OCI-LY3 (cell line): Measurements from ENCODE around the gene CFAP410.

Source experiments
- H2AFZ ChIP-seq: fragments of 200-600, 300-600 bp; shearing (Covaris generic); 2 replicates; pipeline ENCODE4 v1.6.0; 2014; ENCODE audit warnings: antibody characterized with exemption, low read depth, low read length
- H3K27ac ChIP-seq: fragments of 200-600, 300-600 bp; sonication (generic); 2 replicates; pipeline ENCODE4 v1.5.1; 2014; ENCODE audit warnings: mild to moderate bottlenecking, low read length, moderate library complexity, mixed read lengths
- H3K27me3 ChIP-seq: fragments of 200-600, 300-600 bp; sonication (generic); 2 replicates; pipeline ENCODE4 v1.6.1; 2014; ENCODE audit warnings: low read depth, low read length, mixed read lengths
- H3K36me3 ChIP-seq: fragments of 200-600, 300-600 bp; sonication (generic); replicated peaks from 2 replicates; pipeline ENCODE3; 2014; ENCODE audit warnings: low read depth, low read length, mixed read lengths
- H3K4me1 ChIP-seq: fragments of 300-600, 200-600 bp; sonication (generic); 2 replicates; pipeline ENCODE4 v1.6.1; 2014; ENCODE audit warnings: low read length, mixed read lengths
- H3K4me2 ChIP-seq: fragments of 200-600, 300-600 bp; sonication (generic); 2 replicates; pipeline ENCODE4 v1.6.1; 2014; ENCODE audit warnings: low read length, mixed read lengths
- H3K4me3 ChIP-seq: fragments of 300-600, 200-600 bp; sonication (generic); 2 replicates; pipeline ENCODE4 v1.5.1; 2014; ENCODE audit warnings: antibody characterized with exemption, mild to moderate bottlenecking, low read length, moderate library complexity
- H3K79me2 ChIP-seq: fragments of 300-600, 200-600 bp; shearing (Covaris generic); 2 replicates; pipeline ENCODE4 v1.6.1; 2014; ENCODE audit warnings: mild to moderate bottlenecking, low read length, mixed read lengths
- H3K9ac ChIP-seq: fragments of 300-600, 200-600 bp; shearing (Covaris generic); 2 replicates; pipeline ENCODE4 v1.6.0; 2014; ENCODE audit warnings: mild to moderate bottlenecking, low read length, moderate library complexity
- H3K9me3 ChIP-seq: fragments of 200-600, 300-600 bp; shearing (Covaris generic); 2 replicates; pipeline ENCODE4 v1.6.1; 2014; ENCODE audit warnings: low read length, mixed read lengths; ENCODE audit not compliant: insufficient read depth
- H4K20me1 ChIP-seq: fragments of 200-600, 300-600 bp; sonication (generic); 2 replicates; pipeline ENCODE4 v1.6.1; 2016; ENCODE audit warnings: low read length, mixed read lengths; ENCODE audit not compliant: insufficient read depth
- EZH2phosphoT487 ChIP-seq: fragments of 200-600 bp; shearing (Covaris generic); IDR thresholded peaks from 2 replicates; pipeline ENCODE4 v1.6.1; 2018; ENCODE audit warnings: antibody characterized with exemption, mixed run types, low read depth
- TF ChIP-seq, protein P1 (sequence below): fragments of 200-600, 300-600 bp; sonication (generic); IDR thresholded peaks from 2 replicates; pipeline ENCODE4 v1.5.1; 2014; ENCODE audit warnings: antibody characterized with exemption, low read length, low read depth

Gene CFAP410

DNA sequence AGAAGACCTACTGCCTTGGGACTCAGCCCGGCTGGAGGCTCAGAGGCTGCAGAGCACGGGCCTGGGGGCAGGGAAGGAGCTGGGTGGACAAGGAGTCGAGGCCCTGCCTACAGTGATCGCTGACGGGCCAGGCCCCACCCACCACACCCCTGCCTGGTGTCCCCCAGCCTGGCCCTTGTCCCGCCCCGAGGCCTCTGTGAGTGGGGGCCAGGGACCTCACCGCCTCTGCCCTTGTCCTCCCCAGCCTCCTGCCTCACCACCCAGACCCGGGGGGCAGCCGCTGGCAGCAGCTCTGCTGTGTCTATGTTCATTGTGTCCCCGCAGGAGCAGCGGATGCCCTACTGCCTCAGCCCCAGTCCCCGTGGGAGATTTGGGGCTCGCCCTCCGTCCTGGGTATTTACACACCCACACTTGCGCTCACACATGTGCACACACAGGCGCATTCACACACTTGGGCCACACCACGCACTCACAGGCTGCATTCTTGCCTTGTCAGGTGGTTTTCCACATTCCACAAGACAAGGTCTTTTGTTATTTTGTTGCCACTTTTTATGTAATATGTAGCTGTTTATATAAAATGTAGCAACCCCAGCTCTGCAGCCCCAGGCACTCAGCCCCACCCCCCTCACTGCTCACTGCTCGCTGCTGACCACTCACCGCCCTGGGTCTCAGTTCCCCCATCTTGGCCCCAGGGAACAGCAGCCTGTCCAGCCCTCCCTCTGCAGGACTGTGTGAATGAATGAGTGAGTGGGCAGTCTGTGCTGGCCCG lies 32.1 kb downstream of the CFAP410 start:
- Histone ChIP-seq H3K36me3 (peaks cover 17% of the 10 kb centered on the region), H3K27ac (no peak overlapping the region), H3K27me3 (no peaks in the 10 kb centered on the region), H4K20me1 (peaks cover 39% of the 10 kb centered on the region), H3K4me1 (peaks cover 2% of the 10 kb centered on the region), H3K4me3 (no peak overlapping the region), H3K79me2 (peaks cover 24% of the 10 kb centered on the region), H3K9me3 (no peaks in the 10 kb centered on the region), H3K4me2 (no peak overlapping the region), H3K9ac (no peak overlapping the region), H2AFZ (no peak overlapping the region)
- TF ChIP-seq EZH2phosphoT487 = no peak
- TF ChIP-seq, protein P1, sequence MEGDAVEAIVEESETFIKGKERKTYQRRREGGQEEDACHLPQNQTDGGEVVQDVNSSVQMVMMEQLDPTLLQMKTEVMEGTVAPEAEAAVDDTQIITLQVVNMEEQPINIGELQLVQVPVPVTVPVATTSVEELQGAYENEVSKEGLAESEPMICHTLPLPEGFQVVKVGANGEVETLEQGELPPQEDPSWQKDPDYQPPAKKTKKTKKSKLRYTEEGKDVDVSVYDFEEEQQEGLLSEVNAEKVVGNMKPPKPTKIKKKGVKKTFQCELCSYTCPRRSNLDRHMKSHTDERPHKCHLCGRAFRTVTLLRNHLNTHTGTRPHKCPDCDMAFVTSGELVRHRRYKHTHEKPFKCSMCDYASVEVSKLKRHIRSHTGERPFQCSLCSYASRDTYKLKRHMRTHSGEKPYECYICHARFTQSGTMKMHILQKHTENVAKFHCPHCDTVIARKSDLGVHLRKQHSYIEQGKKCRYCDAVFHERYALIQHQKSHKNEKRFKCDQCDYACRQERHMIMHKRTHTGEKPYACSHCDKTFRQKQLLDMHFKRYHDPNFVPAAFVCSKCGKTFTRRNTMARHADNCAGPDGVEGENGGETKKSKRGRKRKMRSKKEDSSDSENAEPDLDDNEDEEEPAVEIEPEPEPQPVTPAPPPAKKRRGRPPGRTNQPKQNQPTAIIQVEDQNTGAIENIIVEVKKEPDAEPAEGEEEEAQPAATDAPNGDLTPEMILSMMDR = no peak

GRCh38 chr21:44305691-44306090 lies 33.5 kb downstream of the CFAP410 start:
- Histone ChIP-seq H3K9ac (no peak overlapping the region), H3K27me3 (no peaks in the 10 kb centered on the region), H3K36me3 (peaks cover 16% of the 10 kb centered on the region), H3K4me1 (peaks cover 16% of the 10 kb centered on the region), H2AFZ (no peak overlapping the region), H3K4me2 (no peak overlapping the region), H3K9me3 (no peaks in the 10 kb centered on the region), H3K79me2 (peaks cover 38% of the 10 kb centered on the region), H3K27ac (no peak overlapping the region), H3K4me3 (no peak overlapping the region), H4K20me1 (peaks cover 54% of the 10 kb centered on the region)
- TF ChIP-seq, protein P1 = no peak
- no peak for TF ChIP-seq EZH2phosphoT487

GRCh38 chr21:44304877-44305293 lies 34.3 kb downstream of the CFAP410 start:
- TF ChIP-seq EZH2phosphoT487 = no peak
- TF ChIP-seq, protein P1 = peak; percentile 46
- Histone ChIP-seq H3K9me3 (no peaks in the 10 kb centered on the region), H3K4me2 (no peak overlapping the region), H3K36me3 (peaks cover 16% of the 10 kb centered on the region), H3K4me1 (peaks cover 16% of the 10 kb centered on the region), H4K20me1 (peaks cover 56% of the 10 kb centered on the region), H3K27ac (no peak overlapping the region), H3K79me2 (peaks cover 44% of the 10 kb centered on the region), H3K4me3 (no peak overlapping the region), H3K27me3 (no peaks in the 10 kb centered on the region), H2AFZ (no peak overlapping the region), H3K9ac (no peak overlapping the region)

- H3K9me3 ChIP-seq = no peaks in the 10 kb centered on the region
- H3K4me1 ChIP-seq = peaks cover 18% of the 10 kb centered on the region
- TF ChIP-seq, protein P1 = no peak
- TF ChIP-seq EZH2phosphoT487 = no peak
- H3K4me3 ChIP-seq = no peak overlapping the region
- H4K20me1 ChIP-seq = peaks cover 56% of the 10 kb centered on the region
- H3K36me3 ChIP-seq = peaks cover 16% of the 10 kb centered on the region
- no peak overlapping the region for H3K9ac ChIP-seq
- H3K27me3 ChIP-seq = no peaks in the 10 kb centered on the region
- H3K79me2 ChIP-seq = peaks cover 44% of the 10 kb centered on the region
- no peak overlapping the region for H2AFZ ChIP-seq
- no peak overlapping the region for H3K27ac ChIP-seq
- H3K4me2 ChIP-seq = no peak overlapping the region
Measured at GRCh38 chr21:44304011-44304616, 35.1 kb downstream of the CFAP410 start.
